PFSK-1 (cell line): ENCODE results near the gene UCK1.

Experiments used
- FOXP2 ChIP-seq: optimal IDR thresholded peaks from 2 replicates; pipeline ENCODE3; 2011; ENCODE audit warnings: borderline replicate concordance, control low read depth, inconsistent platforms; ENCODE audit not compliant: insufficient read depth; ENCODE audit errors: extremely low read length, extremely low read depth
- POLR2AphosphoS5 ChIP-seq: IDR thresholded peaks from 2 replicates; pipeline ENCODE4 v1.6.1; 2012; ENCODE audit warnings: low read depth, mild to moderate bottlenecking, control low read depth, low read length, moderate library complexity
- REST ChIP-seq, 2 experiments: IDR thresholded peaks; 2 replicates each; pipeline versions ENCODE4 v1.6.1 to v1.8.0; 2011 to 2012; ENCODE audit warnings: low read depth in 2 of 2, low read length in 2 of 2, control low read depth in 1 of 2, inconsistent platforms in 1 of 2, mild to moderate bottlenecking in 1 of 2, moderate library complexity in 1 of 2; ENCODE audit not compliant: insufficient read depth in 1 of 2
- SIN3A ChIP-seq: IDR thresholded peaks from 2 replicates; pipeline ENCODE4 v1.6.1; 2012; ENCODE audit warnings: mild to moderate bottlenecking, low read length, moderate library complexity, borderline replicate concordance; ENCODE audit not compliant: insufficient read depth
- TAF1 ChIP-seq: IDR thresholded peaks from 2 replicates; pipeline ENCODE4 v1.6.1; 2012; ENCODE audit warnings: low read length, control low read depth, borderline replicate concordance; ENCODE audit not compliant: insufficient read depth

The UCK1 gene

DNA sequence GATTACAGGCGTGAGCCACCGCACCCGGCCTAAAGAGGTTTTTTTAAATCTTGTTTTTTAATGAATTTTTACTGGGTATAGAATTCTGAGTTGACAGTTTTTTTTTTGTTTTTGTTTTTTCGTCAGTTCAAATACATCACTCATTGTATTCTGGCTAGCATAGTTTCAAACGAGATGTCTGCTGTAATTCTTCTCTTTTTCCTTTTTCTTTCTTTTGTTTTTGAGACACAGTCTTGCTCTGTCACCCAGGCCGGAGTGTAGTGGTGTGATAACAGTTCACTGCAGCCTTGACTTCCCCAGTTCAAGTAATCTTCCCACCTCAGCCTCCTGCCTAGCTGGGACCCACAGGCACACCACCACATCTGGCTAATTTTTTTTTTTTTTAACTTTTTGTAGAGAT, 12.1 kb upstream of the UCK1 start:
- TF ChIP-seq REST (IDR thresholded peaks at IDR 0.05; ENCODE audit: insufficient read depth in 1 of 2, low read depth in 2 of 2, low read length in 2 of 2) = no peak
- TF ChIP-seq TAF1 = no peak
- TF ChIP-seq SIN3A = no peak
- no peak for TF ChIP-seq POLR2AphosphoS5
- TF ChIP-seq FOXP2 = no peak

DNA sequence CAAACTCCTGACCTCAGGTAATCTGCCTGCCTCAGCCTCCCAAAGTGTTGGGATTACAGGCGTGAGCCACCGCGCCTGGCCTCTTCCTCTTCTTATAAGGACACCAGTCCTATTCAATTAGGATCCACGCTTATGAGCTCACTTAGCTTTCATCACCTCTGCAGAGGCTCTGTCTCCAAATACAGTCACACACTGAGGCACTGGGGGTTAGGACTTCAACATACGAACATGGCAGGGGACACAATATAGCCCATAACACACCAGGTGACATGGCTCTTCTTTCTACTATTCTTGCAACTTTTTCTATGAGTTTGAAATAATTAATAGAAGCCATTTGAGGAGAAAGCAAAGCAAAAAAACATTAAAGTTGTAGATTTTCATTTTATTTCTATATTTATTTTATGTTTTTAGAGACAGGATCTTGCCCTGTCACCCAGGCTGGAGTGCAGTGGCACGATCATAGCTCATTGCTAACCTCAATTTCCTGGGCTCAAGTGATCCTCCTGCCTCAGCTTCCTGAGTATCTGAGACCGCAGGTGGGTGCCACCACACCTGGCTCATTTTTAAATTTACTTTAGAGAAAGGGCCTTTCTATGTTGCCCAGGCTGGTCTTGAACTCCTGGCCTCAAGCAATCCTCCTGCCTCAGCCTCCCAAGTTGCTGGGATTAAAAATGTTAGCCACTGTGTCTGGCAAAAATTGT, 8.3 kb upstream of the UCK1 start:
- no peak for TF ChIP-seq POLR2AphosphoS5
- no peak for TF ChIP-seq TAF1
- TF ChIP-seq FOXP2 = no peak
- TF ChIP-seq REST (IDR thresholded peaks at IDR 0.05; ENCODE audit: insufficient read depth in 1 of 2, low read depth in 2 of 2, low read length in 2 of 2) = no peak
- no peak for TF ChIP-seq SIN3A

DNA sequence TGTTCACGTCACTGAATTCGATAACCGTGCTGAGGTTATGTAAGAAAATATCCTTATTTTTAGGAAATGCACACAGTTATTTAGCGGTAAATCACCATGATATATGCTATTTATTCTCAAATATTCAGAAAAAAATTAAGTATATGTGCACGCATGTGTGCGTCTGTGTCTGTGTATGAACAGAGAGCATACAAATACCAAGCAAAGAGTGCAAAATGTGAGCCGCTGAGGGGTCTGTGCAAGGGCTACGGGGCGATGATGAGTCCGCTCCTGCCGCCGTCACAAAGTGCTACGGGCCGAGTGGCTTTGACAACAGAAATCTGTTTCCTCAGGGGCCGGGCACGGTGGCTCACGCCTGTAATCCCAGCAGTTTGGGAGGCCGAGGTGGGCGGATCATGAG, 6.9 kb upstream of the UCK1 start:
- no peak for TF ChIP-seq POLR2AphosphoS5
- no peak for TF ChIP-seq REST (IDR thresholded peaks at IDR 0.05; ENCODE audit: insufficient read depth in 1 of 2, low read depth in 2 of 2, low read length in 2 of 2)
- TF ChIP-seq TAF1 = no peak
- TF ChIP-seq FOXP2 = no peak
- no peak for TF ChIP-seq SIN3A

DNA sequence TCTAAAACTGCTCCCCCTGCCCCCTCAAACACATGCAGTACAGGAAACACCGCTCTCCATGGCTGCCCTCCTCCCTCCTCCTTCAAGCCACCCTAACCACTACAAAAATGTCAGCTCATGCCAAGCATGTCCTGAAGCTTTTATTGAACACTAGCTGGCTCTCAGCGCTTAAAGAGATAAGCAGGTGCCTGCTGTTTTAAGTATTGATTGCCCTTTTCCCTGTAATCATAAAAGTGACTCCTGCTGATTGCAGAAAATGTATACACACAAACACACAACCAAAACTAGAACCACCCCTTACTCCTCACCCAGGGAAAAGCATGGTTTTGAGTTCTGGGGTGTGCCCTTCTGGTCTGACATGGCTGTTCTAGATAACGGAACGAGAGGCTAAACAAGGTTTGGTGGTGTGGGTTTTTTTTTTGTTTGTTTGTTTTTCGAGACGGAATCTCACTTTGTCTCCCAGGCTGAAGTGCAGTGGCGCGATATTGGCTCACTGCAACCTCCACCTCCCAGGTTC, 3.7 kb upstream of the UCK1 start:
- TF ChIP-seq FOXP2 = no peak
- TF ChIP-seq TAF1 = no peak
- no peak for TF ChIP-seq POLR2AphosphoS5
- no peak for TF ChIP-seq REST (IDR thresholded peaks at IDR 0.05; ENCODE audit: insufficient read depth in 1 of 2, low read depth in 2 of 2, low read length in 2 of 2)
- TF ChIP-seq SIN3A = no peak
